Measurements from ENCODE around the gene LZTS2. TPM values are rescaled to one million over a fixed set of nuclear protein-coding genes. Genes with fewer than 3 reads are reported as not detected.

The LZTS2 gene
- total RNA-seq, 1 experiment from 2014 or later = 93.0 TPM

DNA sequence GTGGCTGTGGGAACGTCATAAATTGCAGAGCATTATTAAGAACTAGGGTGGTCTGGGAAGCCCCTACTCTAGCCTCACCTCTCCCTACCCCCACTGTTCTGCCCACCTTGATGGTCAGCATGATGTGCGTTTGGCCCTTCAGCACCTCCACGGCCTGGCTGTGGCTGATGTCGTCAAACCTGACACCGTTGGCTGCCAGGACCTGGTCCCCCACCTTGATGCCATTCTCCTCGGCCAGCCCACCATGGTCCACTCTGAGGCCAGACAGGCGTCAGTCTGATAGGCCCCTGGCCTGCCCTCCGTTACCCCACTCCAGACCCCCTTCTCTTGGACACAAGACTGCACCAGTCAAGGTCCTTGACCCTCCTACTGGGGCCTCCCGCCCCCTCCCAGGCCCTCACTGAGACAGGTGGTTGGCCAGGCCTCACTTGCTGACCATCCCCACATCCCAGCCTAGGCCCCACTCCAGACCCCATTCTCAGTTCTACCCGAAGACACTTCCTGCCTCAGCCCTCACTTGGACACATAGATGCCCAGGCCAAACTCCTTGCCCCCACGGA lies 22.2 kb downstream of the LZTS2 start:
- intact Hi-C loops (cut with micrococcal nuclease) = no loop called here
- RAD21 ChIA-PET (ENCODE audit: low non-redundant PET in 1 of 2, low total read pairs in 2 of 2, uncharacterized antibody in 2 of 2, unreplicated experiment in 2 of 2) = no interaction called here
- Histone ChIP-seq H3K27me3 (ENCODE audit: insufficient read depth, low read length) (no peaks in the 10 kb centered on the region), H3K9me2 (ENCODE audit: insufficient read depth) (no peaks in the 10 kb centered on the region), H3K4me1 (ENCODE audit: control insufficient read depth in 1 of 2, insufficient read depth in 2 of 2, low read length in 2 of 2) (peaks cover 3 to 17% of the 10 kb centered on the region in 2 experiments; a peak in 3 of 4 replicates), H4K20me1 (ENCODE audit: insufficient read depth) (no peaks in the 10 kb centered on the region), H3K79me2 (ENCODE audit: insufficient read depth, low read length) (no peaks in the 10 kb centered on the region), H3K9me3 (ENCODE audit: control insufficient read depth in 1 of 2, insufficient read depth in 1 of 2, low read depth in 1 of 2, low read length in 2 of 2) (no peaks in the 10 kb centered on the region), H3K4me2 (ENCODE audit: low read length) (no peak overlapping the region), H3K36me3 (ENCODE audit: control insufficient read depth in 1 of 2, insufficient read depth in 2 of 2, low read length in 2 of 2) (no peaks in the 10 kb centered on the region), H2AFZ (ENCODE audit: low read depth, low read length, poor library complexity, severe bottlenecking) (no peak overlapping the region), H3K9ac (ENCODE audit: low read length) (no peak overlapping the region), H3K27ac (ENCODE audit: low read depth, low read length) (no peak overlapping the region), H3K4me3 (replicated peaks in 1 of 2; ENCODE audit: low read depth in 1 of 2, low read length in 2 of 2) (no peak overlapping the region)
- CTCF ChIA-PET = no interaction called here
- no TSS peak for BruUV-seq (replicated peaks)
- no peak for TF ChIP-seq POLR2A (IDR thresholded peaks at IDR 0.05; ENCODE audit: borderline replicate concordance, extremely low read depth, insufficient read depth, insufficient read length)
- TF ChIP-seq POLR2AphosphoS5 (IDR thresholded peaks at IDR 0.05; ENCODE audit: low read depth, low read length) = no peak
- no peak for TF ChIP-seq CEBPB (IDR thresholded peaks at IDR 0.05; ENCODE audit: low read depth)
- TF ChIP-seq, protein P1, sequence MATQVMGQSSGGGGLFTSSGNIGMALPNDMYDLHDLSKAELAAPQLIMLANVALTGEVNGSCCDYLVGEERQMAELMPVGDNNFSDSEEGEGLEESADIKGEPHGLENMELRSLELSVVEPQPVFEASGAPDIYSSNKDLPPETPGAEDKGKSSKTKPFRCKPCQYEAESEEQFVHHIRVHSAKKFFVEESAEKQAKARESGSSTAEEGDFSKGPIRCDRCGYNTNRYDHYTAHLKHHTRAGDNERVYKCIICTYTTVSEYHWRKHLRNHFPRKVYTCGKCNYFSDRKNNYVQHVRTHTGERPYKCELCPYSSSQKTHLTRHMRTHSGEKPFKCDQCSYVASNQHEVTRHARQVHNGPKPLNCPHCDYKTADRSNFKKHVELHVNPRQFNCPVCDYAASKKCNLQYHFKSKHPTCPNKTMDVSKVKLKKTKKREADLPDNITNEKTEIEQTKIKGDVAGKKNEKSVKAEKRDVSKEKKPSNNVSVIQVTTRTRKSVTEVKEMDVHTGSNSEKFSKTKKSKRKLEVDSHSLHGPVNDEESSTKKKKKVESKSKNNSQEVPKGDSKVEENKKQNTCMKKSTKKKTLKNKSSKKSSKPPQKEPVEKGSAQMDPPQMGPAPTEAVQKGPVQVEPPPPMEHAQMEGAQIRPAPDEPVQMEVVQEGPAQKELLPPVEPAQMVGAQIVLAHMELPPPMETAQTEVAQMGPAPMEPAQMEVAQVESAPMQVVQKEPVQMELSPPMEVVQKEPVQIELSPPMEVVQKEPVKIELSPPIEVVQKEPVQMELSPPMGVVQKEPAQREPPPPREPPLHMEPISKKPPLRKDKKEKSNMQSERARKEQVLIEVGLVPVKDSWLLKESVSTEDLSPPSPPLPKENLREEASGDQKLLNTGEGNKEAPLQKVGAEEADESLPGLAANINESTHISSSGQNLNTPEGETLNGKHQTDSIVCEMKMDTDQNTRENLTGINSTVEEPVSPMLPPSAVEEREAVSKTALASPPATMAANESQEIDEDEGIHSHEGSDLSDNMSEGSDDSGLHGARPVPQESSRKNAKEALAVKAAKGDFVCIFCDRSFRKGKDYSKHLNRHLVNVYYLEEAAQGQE (IDR thresholded peaks at IDR 0.05; ENCODE audit: low read depth) = no peak
- TF ChIP-seq, protein P2, sequence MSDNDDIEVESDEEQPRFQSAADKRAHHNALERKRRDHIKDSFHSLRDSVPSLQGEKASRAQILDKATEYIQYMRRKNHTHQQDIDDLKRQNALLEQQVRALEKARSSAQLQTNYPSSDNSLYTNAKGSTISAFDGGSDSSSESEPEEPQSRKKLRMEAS (IDR thresholded peaks at IDR 0.05) = no peak
- TF ChIP-seq EZH2phosphoT487 (IDR thresholded peaks at IDR 0.05; ENCODE audit: borderline replicate concordance) = no peak
- TF ChIP-seq SRF (IDR thresholded peaks at IDR 0.05; ENCODE audit: low read depth) = no peak
- no peak for TF ChIP-seq JUND (IDR thresholded peaks at IDR 0.05)
- TF ChIP-seq ELF1 (IDR thresholded peaks at IDR 0.05; ENCODE audit: borderline replicate concordance, low read depth) = no peak
- no peak for TF ChIP-seq SP1 (IDR thresholded peaks at IDR 0.05; ENCODE audit: low read depth)
- no peak for TF ChIP-seq RAD21 (IDR thresholded peaks at IDR 0.05; ENCODE audit: low read depth)
- no peak for TF ChIP-seq CBX3 (IDR thresholded peaks at IDR 0.05; ENCODE audit: low read depth)
- TF ChIP-seq YY1 (IDR thresholded peaks at IDR 0.05; ENCODE audit: extremely low read depth, insufficient replicate concordance, low read depth, low read length) = no peak
- TF ChIP-seq ZNF274 (IDR thresholded peaks at IDR 0.05; ENCODE audit: low read depth, low read length) = no peak
- no peak for TF ChIP-seq EGR1 (IDR thresholded peaks at IDR 0.05; ENCODE audit: low read depth)
- TF ChIP-seq SIN3A (IDR thresholded peaks at IDR 0.05; ENCODE audit: low read depth) = no peak
- DNase-seq (ENCODE audit: low read depth, low spot score) (no peak), ATAC-seq (no peak)
- POLR2A ChIA-PET = interaction anchor here (0.6 to 0.7 kb wide), 2 partner anchors 25 to 649 kb away, joined by 3 read pairs; no protein-coding TSS in a partner anchor
